ENCODE data around the gene PHLDA3.

- TF ChIP-seq CTCF (conservative IDR thresholded peaks at IDR 0.05 in 1 of 2, IDR thresholded peaks at IDR 0.05 in 1 of 2; ENCODE audit: extremely low read depth in 1 of 2, insufficient read depth in 1 of 2, low read depth in 1 of 2, low read length in 2 of 2) (no peak), EZH2 (IDR thresholded peaks at IDR 0.05; ENCODE audit: borderline replicate concordance, low read length) (no peak)
These were observed 41.7 kb upstream of the PHLDA3 start for GRCh38 chr1:201510734-201511133.

All from mammary epithelial cell (primary cell).